Hematopoietic multipotent progenitor cell treated with erythropoietin and hydrocortisone succinate and interleukin-3 and kit ligand, for 8 days (in vitro differentiated cells): ENCODE results near the gene ORM1.
"Not testable (repeated sequence)": the region's sequence is repeated elsewhere in the genome, so short reads cannot be mapped to it uniquely, and the experiment has no call there.

Source experiments
- DNase-seq: peaks from one replicate; pipeline ENCODE4 v3.0.0-alpha.2; 2015

Gene ORM1

GRCh38 chr9:114322831-114323531 lies at the start of gene ORM1:
TSS of gene ORM1 (plus strand) at chr9:114323098. CDS start at chr9:114323134, 36 bp downstream.
- DNase-seq: not testable (repeated sequence)

- no peak for DNase-seq
Observed at GRCh38 chr9:114273461-114273881, 49.4 kb upstream of the ORM1 start.

GRCh38 chr9:114274217-114274616 lies 48.7 kb upstream of the ORM1 start:
- no peak for DNase-seq

- no peak for DNase-seq
Observed at GRCh38 chr9:114275246-114276004, 47.5 kb upstream of the ORM1 start.

- no peak for DNase-seq
Observed at GRCh38 chr9:114276908-114277821, 45.7 kb upstream of the ORM1 start.

- DNase-seq: no peak
Observed at GRCh38 chr9:114278356-114278755, 44.5 kb upstream of the ORM1 start.

GRCh38 chr9:114278881-114279570 lies 43.9 kb upstream of the ORM1 start:
- no peak for DNase-seq

GRCh38 chr9:114279693-114280092 lies 43.2 kb upstream of the ORM1 start:
- DNase-seq: no peak

- DNase-seq: no peak
Observed at GRCh38 chr9:114280636-114281472, 42.0 kb upstream of the ORM1 start.

GRCh38 chr9:114281473-114282103 lies 41.3 kb upstream of the ORM1 start:
- no peak for DNase-seq

- no peak for DNase-seq
Observed at GRCh38 chr9:114282104-114282485, 40.8 kb upstream of the ORM1 start.

- no peak for DNase-seq
Observed at GRCh38 chr9:114282507-114282906, 40.4 kb upstream of the ORM1 start.

GRCh38 chr9:114282926-114283325 lies 40.0 kb upstream of the ORM1 start:
- DNase-seq: no peak

GRCh38 chr9:114283551-114284111 lies 39.3 kb upstream of the ORM1 start:
- no peak for DNase-seq

- DNase-seq: no peak
Observed at GRCh38 chr9:114284316-114285060, 38.4 kb upstream of the ORM1 start.

GRCh38 chr9:114285166-114285867 lies 37.6 kb upstream of the ORM1 start:
- DNase-seq: no peak

- DNase-seq: no peak
Observed at GRCh38 chr9:114286146-114286679, 36.7 kb upstream of the ORM1 start.

- no peak for DNase-seq
Observed at GRCh38 chr9:114287001-114287762, 35.7 kb upstream of the ORM1 start.
